ENCODE results near the gene SMIM44. TPM values are rescaled to one million over a fixed set of nuclear protein-coding genes. Genes with fewer than 3 reads are reported as not detected.

Gene SMIM44
- total RNA-seq, 1 experiment from 2014 or later, result not detected

DNA sequence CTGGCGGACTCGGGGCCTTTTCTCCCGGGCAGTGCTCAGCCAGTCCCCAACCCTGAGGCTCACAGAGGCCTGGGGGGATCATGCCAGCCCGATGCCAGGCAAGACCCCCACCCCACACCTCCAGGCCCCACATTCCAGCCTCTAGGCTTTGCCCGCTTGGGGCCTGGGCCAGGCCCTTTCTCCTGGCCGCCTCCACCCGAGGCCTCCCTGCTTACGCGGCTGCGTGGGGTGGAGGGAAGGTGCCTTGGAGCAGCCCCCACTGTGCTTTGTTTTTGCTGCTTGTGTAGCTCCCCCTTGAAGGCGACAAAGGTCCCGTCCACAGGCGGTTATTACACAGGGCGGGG, 41.3 kb downstream of the SMIM44 start:
- no peaks in the 10 kb centered on the region for H3K36me3 Mint-ChIP-seq (ENCODE audit: insufficient read depth in 1 of 3, low read depth in 3 of 3)
- no CpG with 5 or more reads among the region's 14 CpGs for WGBS (ENCODE audit: extremely low coverage, insufficient read length, low lambda C conversion rate)
- no peak overlapping the region for H3K23ac ChIP-seq (ENCODE audit: insufficient read length, low read depth, low read length)
- no peak overlapping the region for H4K8ac ChIP-seq (replicated peaks; ENCODE audit: insufficient read length, low read depth, low read length)
- no peak overlapping the region for H3K4ac ChIP-seq (ENCODE audit: low read depth, low read length)
- no peaks in the 10 kb centered on the region for H3K9me3 Mint-ChIP-seq
- no peak overlapping the region for H3K4me3 Mint-ChIP-seq
- no peak overlapping the region; the same call in 1 of the 2 replicates for H3K14ac ChIP-seq (ENCODE audit: insufficient read depth, low read length)
- H3K56ac ChIP-seq (ENCODE audit: insufficient read length, low read depth, low read length), result no peak overlapping the region
- no peak overlapping the region for H2BK15ac ChIP-seq (ENCODE audit: low read depth, low read length)
- H3K9ac ChIP-seq (ENCODE audit: extremely low read depth, insufficient read length, low read length), result no peak overlapping the region
- no peak overlapping the region for H3K27ac ChIP-seq (ENCODE audit: insufficient read length, low read depth, low read length)
- H3K4me1 Mint-ChIP-seq, result peaks cover 9 to 17% of the 10 kb centered on the region in 2 experiments
- H2AK5ac ChIP-seq (ENCODE audit: insufficient read length, low read length), result no peak overlapping the region
- H3K23me2 ChIP-seq (ENCODE audit: insufficient read length, low read depth, low read length, poor library complexity, severe bottlenecking), result no peaks in the 10 kb centered on the region
- no peak overlapping the region for H2AFZ ChIP-seq (ENCODE audit: low read length)
- H3K4me1 ChIP-seq (ENCODE audit: insufficient read depth, low read length), result no peaks in the 10 kb centered on the region; the same call in 1 of the 2 replicates
- no peak for DNase-seq
- no peaks in the 10 kb centered on the region for H3K9me3 ChIP-seq (ENCODE audit: control insufficient read depth, low read depth, low read length)
- TF ChIP-seq, protein P1, sequence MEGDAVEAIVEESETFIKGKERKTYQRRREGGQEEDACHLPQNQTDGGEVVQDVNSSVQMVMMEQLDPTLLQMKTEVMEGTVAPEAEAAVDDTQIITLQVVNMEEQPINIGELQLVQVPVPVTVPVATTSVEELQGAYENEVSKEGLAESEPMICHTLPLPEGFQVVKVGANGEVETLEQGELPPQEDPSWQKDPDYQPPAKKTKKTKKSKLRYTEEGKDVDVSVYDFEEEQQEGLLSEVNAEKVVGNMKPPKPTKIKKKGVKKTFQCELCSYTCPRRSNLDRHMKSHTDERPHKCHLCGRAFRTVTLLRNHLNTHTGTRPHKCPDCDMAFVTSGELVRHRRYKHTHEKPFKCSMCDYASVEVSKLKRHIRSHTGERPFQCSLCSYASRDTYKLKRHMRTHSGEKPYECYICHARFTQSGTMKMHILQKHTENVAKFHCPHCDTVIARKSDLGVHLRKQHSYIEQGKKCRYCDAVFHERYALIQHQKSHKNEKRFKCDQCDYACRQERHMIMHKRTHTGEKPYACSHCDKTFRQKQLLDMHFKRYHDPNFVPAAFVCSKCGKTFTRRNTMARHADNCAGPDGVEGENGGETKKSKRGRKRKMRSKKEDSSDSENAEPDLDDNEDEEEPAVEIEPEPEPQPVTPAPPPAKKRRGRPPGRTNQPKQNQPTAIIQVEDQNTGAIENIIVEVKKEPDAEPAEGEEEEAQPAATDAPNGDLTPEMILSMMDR (conservative IDR thresholded peaks at IDR 0.05), result no peak
- no peaks in the 10 kb centered on the region; the same call in 1 of the 2 replicates for H3K27me3 Mint-ChIP-seq (ENCODE audit: low read depth)
- no peak overlapping the region for H3T11ph ChIP-seq (ENCODE audit: low read length)
- H3K4me2 ChIP-seq (ENCODE audit: insufficient read depth, insufficient read length, low read length), result no peak overlapping the region
- no peak overlapping the region for H3K18ac ChIP-seq (ENCODE audit: insufficient read length, low read depth, low read length)
- no peaks in the 10 kb centered on the region for H4K20me1 ChIP-seq (ENCODE audit: control insufficient read depth, insufficient read depth, insufficient read length)
- no peak overlapping the region for H4K91ac ChIP-seq (ENCODE audit: insufficient read length, low read depth, low read length)
- no peak overlapping the region for H2BK12ac ChIP-seq (ENCODE audit: insufficient read length, low read depth, low read length)
- H4K5ac ChIP-seq (ENCODE audit: insufficient read length, low read depth, low read length), result no peak overlapping the region
- no peak overlapping the region for H2BK5ac ChIP-seq (ENCODE audit: insufficient read length, low read length)
- H2BK120ac ChIP-seq (ENCODE audit: low read depth, low read length, poor library complexity, severe bottlenecking), result no peak overlapping the region
- H3K27me3 ChIP-seq (ENCODE audit: insufficient read depth, low read length), result no peaks in the 10 kb centered on the region
- no peaks in the 10 kb centered on the region for H3K79me1 ChIP-seq (ENCODE audit: insufficient read depth, low read depth, low read length, poor library complexity, severe bottlenecking)
- H3K27ac Mint-ChIP-seq, result no peak overlapping the region
- H2BK20ac ChIP-seq (ENCODE audit: low read depth, low read length, poor library complexity, severe bottlenecking), result no peak overlapping the region
- no peaks in the 10 kb centered on the region for H3K79me2 ChIP-seq (ENCODE audit: insufficient read depth, low read length)
